ENCODE measurements around the gene NDUFAF7. TPM values are rescaled to one million over a fixed set of nuclear protein-coding genes. Genes with fewer than 3 reads are reported as not detected.

The NDUFAF7 gene
- polyA plus RNA-seq, 4 donors = 9.0 to 15.7 (median 10.8) TPM

- Histone ChIP-seq H3K27ac (ENCODE audit: low read depth in 1 of 3, low read length in 2 of 3) (no peak overlapping the region), H3K36me3 (ENCODE audit: control insufficient read depth in 3 of 3, insufficient read depth in 2 of 3, low read depth in 1 of 3, low read length in 3 of 3) (peaks cover 0 to 15% (median 11%) of the 10 kb centered on the region in 3 donors), H3K27me3 (ENCODE audit: control insufficient read depth in 3 of 3, insufficient read depth in 3 of 3, low read length in 3 of 3) (no peaks in the 10 kb centered on the region), H3K4me3 (ENCODE audit: low read depth in 1 of 3, low read length in 3 of 3) (no peak overlapping the region), H3K9me3 (ENCODE audit: control insufficient read depth in 2 of 2, insufficient read depth in 1 of 2, low read depth in 1 of 2, low read length in 1 of 2) (no peaks in the 10 kb centered on the region), H3K4me1 (ENCODE audit: control insufficient read depth in 3 of 3, insufficient read depth in 2 of 3, low read depth in 1 of 3, low read length in 2 of 3) (no peaks in the 10 kb centered on the region)
- FAIRE-seq (no peak), DNase-seq (no peak)
- WGBS, 3 donors = 87 to 90% (median 88%) methylated on average over 5 of the region's 5 CpGs
Measured at GRCh38 chr2:37250869-37251740, 19.6 kb downstream of the NDUFAF7 start.

- Histone ChIP-seq H3K36me3 (ENCODE audit: control insufficient read depth in 3 of 3, insufficient read depth in 2 of 3, low read depth in 1 of 3, low read length in 3 of 3) (peaks cover 0 to 9% (median 3%) of the 10 kb centered on the region in 3 donors), H3K9me3 (ENCODE audit: control insufficient read depth in 2 of 2, insufficient read depth in 1 of 2, low read depth in 1 of 2, low read length in 1 of 2) (no peaks in the 10 kb centered on the region), H3K27ac (ENCODE audit: low read depth in 1 of 3, low read length in 2 of 3) (no peak overlapping the region), H3K27me3 (ENCODE audit: control insufficient read depth in 3 of 3, insufficient read depth in 3 of 3, low read length in 3 of 3) (no peaks in the 10 kb centered on the region), H3K4me3 (ENCODE audit: low read depth in 1 of 3, low read length in 3 of 3) (no peak overlapping the region), H3K4me1 (ENCODE audit: control insufficient read depth in 3 of 3, insufficient read depth in 2 of 3, low read depth in 1 of 3, low read length in 2 of 3) (no peaks in the 10 kb centered on the region)
- no peak for DNase-seq
- no peak for FAIRE-seq
- WGBS, 3 donors = 64 to 82% (median 76%) methylated on average over 2 of the region's 2 CpGs
Measured at GRCh38 chr2:37262522-37262921, 31.1 kb downstream of the NDUFAF7 start.

- no peak overlapping the region for H3K4me3 ChIP-seq (ENCODE audit: low read depth in 1 of 3, low read length in 3 of 3)
- H3K4me1 ChIP-seq (ENCODE audit: control insufficient read depth in 3 of 3, insufficient read depth in 2 of 3, low read depth in 1 of 3, low read length in 2 of 3) = no peaks in the 10 kb centered on the region
- no peak for DNase-seq
- no peaks in the 10 kb centered on the region for H3K27me3 ChIP-seq (ENCODE audit: control insufficient read depth in 3 of 3, insufficient read depth in 3 of 3, low read length in 3 of 3)
- H3K27ac ChIP-seq (ENCODE audit: low read depth in 1 of 3, low read length in 2 of 3) = no peak overlapping the region
- no peaks in the 10 kb centered on the region for H3K9me3 ChIP-seq (ENCODE audit: control insufficient read depth in 2 of 2, insufficient read depth in 1 of 2, low read depth in 1 of 2, low read length in 1 of 2)
- H3K36me3 ChIP-seq (ENCODE audit: control insufficient read depth in 3 of 3, insufficient read depth in 2 of 3, low read depth in 1 of 3, low read length in 3 of 3) = peaks cover 3 to 9% (median 5%) of the 10 kb centered on the region in 3 donors
- WGBS, 3 donors = 70 to 86% (median 78%) methylated on average over 2 of the region's 2 CpGs
- FAIRE-seq = no peak
Measured at GRCh38 chr2:37263839-37264238, 32.4 kb downstream of the NDUFAF7 start.

- H3K27me3 ChIP-seq (ENCODE audit: control insufficient read depth in 3 of 3, insufficient read depth in 3 of 3, low read length in 3 of 3) = no peaks in the 10 kb centered on the region
- no peak overlapping the region for H3K4me3 ChIP-seq (ENCODE audit: low read depth in 1 of 3, low read length in 3 of 3)
- no peaks in the 10 kb centered on the region for H3K4me1 ChIP-seq (ENCODE audit: control insufficient read depth in 3 of 3, insufficient read depth in 2 of 3, low read depth in 1 of 3, low read length in 2 of 3)
- no peak for DNase-seq
- no peaks in the 10 kb centered on the region for H3K9me3 ChIP-seq (ENCODE audit: control insufficient read depth in 2 of 2, insufficient read depth in 1 of 2, low read depth in 1 of 2, low read length in 1 of 2)
- H3K27ac ChIP-seq (ENCODE audit: low read depth in 1 of 3, low read length in 2 of 3) = no peak overlapping the region
- H3K36me3 ChIP-seq (ENCODE audit: control insufficient read depth in 3 of 3, insufficient read depth in 2 of 3, low read depth in 1 of 3, low read length in 3 of 3) = peaks cover 6 to 16% (median 7%) of the 10 kb centered on the region in 3 donors
- no peak for FAIRE-seq
Measured at GRCh38 chr2:37267685-37268084, 36.2 kb downstream of the NDUFAF7 start.

GRCh38 chr2:37268111-37268510 lies 36.7 kb downstream of the NDUFAF7 start:
- no peak for FAIRE-seq
- Histone ChIP-seq H3K9me3 (ENCODE audit: control insufficient read depth in 2 of 2, insufficient read depth in 1 of 2, low read depth in 1 of 2, low read length in 1 of 2) (no peaks in the 10 kb centered on the region), H3K4me3 (ENCODE audit: low read depth in 1 of 3, low read length in 3 of 3) (no peak overlapping the region), H3K36me3 (ENCODE audit: control insufficient read depth in 3 of 3, insufficient read depth in 2 of 3, low read depth in 1 of 3, low read length in 3 of 3) (peaks cover 6 to 18% (median 7%) of the 10 kb centered on the region in 3 donors), H3K27ac (ENCODE audit: low read depth in 1 of 3, low read length in 2 of 3) (no peak overlapping the region), H3K4me1 (ENCODE audit: control insufficient read depth in 3 of 3, insufficient read depth in 2 of 3, low read depth in 1 of 3, low read length in 2 of 3) (no peaks in the 10 kb centered on the region), H3K27me3 (ENCODE audit: control insufficient read depth in 3 of 3, insufficient read depth in 3 of 3, low read length in 3 of 3) (no peaks in the 10 kb centered on the region)
- WGBS, 3 donors = 86 to 93% (median 90%) methylated on average over 4 of the region's 4 CpGs
- no peak for DNase-seq

- WGBS, 3 donors = 85 to 87% (median 86%) methylated on average over 7 of the region's 7 CpGs
- Histone ChIP-seq H3K36me3 (ENCODE audit: control insufficient read depth in 3 of 3, insufficient read depth in 2 of 3, low read depth in 1 of 3, low read length in 3 of 3) (peaks cover 6 to 19% (median 16%) of the 10 kb centered on the region in 3 donors), H3K4me1 (ENCODE audit: control insufficient read depth in 3 of 3, insufficient read depth in 2 of 3, low read depth in 1 of 3, low read length in 2 of 3) (no peaks in the 10 kb centered on the region), H3K4me3 (ENCODE audit: low read depth in 1 of 3, low read length in 3 of 3) (no peak overlapping the region), H3K27me3 (ENCODE audit: control insufficient read depth in 3 of 3, insufficient read depth in 3 of 3, low read length in 3 of 3) (no peaks in the 10 kb centered on the region), H3K9me3 (ENCODE audit: control insufficient read depth in 2 of 2, insufficient read depth in 1 of 2, low read depth in 1 of 2, low read length in 1 of 2) (no peaks in the 10 kb centered on the region), H3K27ac (ENCODE audit: low read depth in 1 of 3, low read length in 2 of 3) (no peak overlapping the region)
- FAIRE-seq (no peak), DNase-seq (no peak)
Measured at GRCh38 chr2:37271376-37272067, 40.1 kb downstream of the NDUFAF7 start.

- Histone ChIP-seq H3K27ac (ENCODE audit: low read depth in 1 of 3, low read length in 2 of 3) (no peak overlapping the region), H3K4me3 (ENCODE audit: low read depth in 1 of 3, low read length in 3 of 3) (no peak overlapping the region), H3K9me3 (ENCODE audit: control insufficient read depth in 2 of 2, insufficient read depth in 1 of 2, low read depth in 1 of 2, low read length in 1 of 2) (no peaks in the 10 kb centered on the region), H3K36me3 (ENCODE audit: control insufficient read depth in 3 of 3, insufficient read depth in 2 of 3, low read depth in 1 of 3, low read length in 3 of 3) (peaks cover 6 to 14% (median 12%) of the 10 kb centered on the region in 3 donors), H3K4me1 (ENCODE audit: control insufficient read depth in 3 of 3, insufficient read depth in 2 of 3, low read depth in 1 of 3, low read length in 2 of 3) (no peaks in the 10 kb centered on the region), H3K27me3 (ENCODE audit: control insufficient read depth in 3 of 3, insufficient read depth in 3 of 3, low read length in 3 of 3) (no peaks in the 10 kb centered on the region)
- WGBS, 3 donors = 84 to 91% (median 91%) methylated on average over 6 of the region's 6 CpGs
- no peak for FAIRE-seq
- DNase-seq = no peak
Measured at GRCh38 chr2:37274359-37274965, 43.0 kb downstream of the NDUFAF7 start.

GRCh38 chr2:37276291-37276690 lies 44.8 kb downstream of the NDUFAF7 start:
- Histone ChIP-seq H3K36me3 (ENCODE audit: control insufficient read depth in 3 of 3, insufficient read depth in 2 of 3, low read depth in 1 of 3, low read length in 3 of 3) (peaks cover 5 to 14% (median 13%) of the 10 kb centered on the region in 3 donors), H3K4me1 (ENCODE audit: control insufficient read depth in 3 of 3, insufficient read depth in 2 of 3, low read depth in 1 of 3, low read length in 2 of 3) (no peaks in the 10 kb centered on the region), H3K27me3 (ENCODE audit: control insufficient read depth in 3 of 3, insufficient read depth in 3 of 3, low read length in 3 of 3) (no peaks in the 10 kb centered on the region), H3K27ac (ENCODE audit: low read depth in 1 of 3, low read length in 2 of 3) (no peak overlapping the region), H3K9me3 (ENCODE audit: control insufficient read depth in 2 of 2, insufficient read depth in 1 of 2, low read depth in 1 of 2, low read length in 1 of 2) (no peaks in the 10 kb centered on the region), H3K4me3 (ENCODE audit: low read depth in 1 of 3, low read length in 3 of 3) (no peak overlapping the region)
- FAIRE-seq (no peak), DNase-seq (no peak)
- WGBS, 3 donors = 84 to 89% (median 88%) methylated on average over 2 of the region's 2 CpGs
